Vagina (tissue), 2 donors: ENCODE data around the gene CRYAA. TPM values are rescaled to one million over a fixed set of nuclear protein-coding genes. Genes with fewer than 3 reads are reported as not detected.
A peak's percentile ranks its signal among the peaks of the same experiment; 100 is the strongest.

ENCODE experiments used
- DNase-seq, 2 donors: peaks; one replicate each; pipeline ENCODE4 v3.0.0-alpha.2; 2017; ENCODE audit errors: extremely low spot score in 2 of 2
- H3K27ac ChIP-seq: fragments of 200-600 bp; sonication (generic); one replicate; pipeline ENCODE4 v1.5.1; 2019
- H3K27me3 ChIP-seq: fragments of 200-600 bp; sonication (generic); one replicate; pipeline ENCODE4 v1.5.1; 2019
- H3K36me3 ChIP-seq, 2 donors: fragments of 200-600 bp; sonication (generic); one replicate each; pipeline ENCODE4 v1.5.1; 2017 to 2019
- H3K4me1 ChIP-seq: fragments of 200-600 bp; sonication (generic); one replicate; pipeline ENCODE4 v1.5.1; 2019
- H3K4me3 ChIP-seq, 2 donors: fragments of 200-600 bp; sonication (generic); 1 replicate in 1 of 2; 2 replicates in 1 of 2; pipeline ENCODE4 v1.5.1; 2016 to 2019
- H3K9me3 ChIP-seq: fragments of 200-600 bp; sonication (generic); one replicate; pipeline ENCODE4 v1.5.1; 2019
- POLR2A ChIP-seq, 2 donors: fragments of 450-650 bp; IDR thresholded peaks; one replicate each; pipeline ENCODE4 v1.6.1; 2017; ENCODE audit warnings: antibody characterized with exemption in 2 of 2, mild to moderate bottlenecking in 2 of 2, moderate library complexity in 2 of 2
- POLR2AphosphoS5 ChIP-seq, 2 donors: sonication (generic); formaldehyde crosslinking; IDR thresholded peaks; one replicate each; pipeline ENCODE4 v1.9.0; 2017; ENCODE audit warnings: antibody characterized with exemption in 2 of 2, mild to moderate bottlenecking in 2 of 2, low read depth in 1 of 2; ENCODE audit not compliant: insufficient read depth in 1 of 2
- intact Hi-C: fragments of 100-400 bp; cut with DNase I; formaldehyde crosslinking; loops from one replicate; pipeline ENCODE4 v1.15.1; 2023
- total RNA-seq: library from RNA; depleted of rRNA; stranded (reverse); fragments of >200 nt; gene quantifications from one replicate; pipeline ENCODE4 v1.2.3, GENCODE V29; 2016
- TF ChIP-seq, protein P1 (sequence below), 3 experiments: fragments of 450-650 bp in 2 of 3; fragments of 200-600 bp in 1 of 3; sonication (generic) in 1 of 3; IDR thresholded peaks; one replicate each; pipeline ENCODE4 v1.5.1; 2017 to 2019; ENCODE audit warnings: antibody characterized with exemption in 3 of 3, mild to moderate bottlenecking in 2 of 3, moderate library complexity in 2 of 3

Gene CRYAA
- total RNA-seq, 1 donor from 2014 or later: not detected

DNA sequence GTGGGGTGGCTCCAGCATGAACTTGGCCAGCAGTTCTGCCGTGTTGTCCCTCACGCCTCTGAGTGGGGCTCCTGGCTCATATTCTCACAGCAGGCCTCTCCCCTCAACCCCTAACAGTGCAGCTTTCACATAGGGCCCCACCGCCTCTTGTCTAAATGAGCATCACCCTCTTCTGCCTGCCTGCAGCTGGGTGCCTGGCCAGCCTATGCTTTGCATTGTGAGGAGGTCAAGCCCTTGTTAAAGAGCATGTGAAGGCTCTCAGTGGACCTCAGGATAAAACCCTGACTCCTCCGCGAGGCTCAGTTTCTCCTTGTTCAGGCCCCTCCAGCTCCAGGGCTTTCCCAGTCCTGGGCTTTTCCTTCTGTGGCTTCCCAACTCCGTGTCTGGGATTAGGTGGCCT, 34.8 kb downstream of the CRYAA start:
- peak in 1 of 2 donors; percentile 75 for DNase-seq
- H3K36me3 ChIP-seq: no peaks in the 10 kb centered on the region
- TF ChIP-seq POLR2A (IDR thresholded peaks at IDR 0.05) (no peak), POLR2AphosphoS5 (IDR thresholded peaks at IDR 0.05; ENCODE audit: insufficient read depth in 1 of 2, low read depth in 1 of 2) (no peak)
- TF ChIP-seq, protein P1, sequence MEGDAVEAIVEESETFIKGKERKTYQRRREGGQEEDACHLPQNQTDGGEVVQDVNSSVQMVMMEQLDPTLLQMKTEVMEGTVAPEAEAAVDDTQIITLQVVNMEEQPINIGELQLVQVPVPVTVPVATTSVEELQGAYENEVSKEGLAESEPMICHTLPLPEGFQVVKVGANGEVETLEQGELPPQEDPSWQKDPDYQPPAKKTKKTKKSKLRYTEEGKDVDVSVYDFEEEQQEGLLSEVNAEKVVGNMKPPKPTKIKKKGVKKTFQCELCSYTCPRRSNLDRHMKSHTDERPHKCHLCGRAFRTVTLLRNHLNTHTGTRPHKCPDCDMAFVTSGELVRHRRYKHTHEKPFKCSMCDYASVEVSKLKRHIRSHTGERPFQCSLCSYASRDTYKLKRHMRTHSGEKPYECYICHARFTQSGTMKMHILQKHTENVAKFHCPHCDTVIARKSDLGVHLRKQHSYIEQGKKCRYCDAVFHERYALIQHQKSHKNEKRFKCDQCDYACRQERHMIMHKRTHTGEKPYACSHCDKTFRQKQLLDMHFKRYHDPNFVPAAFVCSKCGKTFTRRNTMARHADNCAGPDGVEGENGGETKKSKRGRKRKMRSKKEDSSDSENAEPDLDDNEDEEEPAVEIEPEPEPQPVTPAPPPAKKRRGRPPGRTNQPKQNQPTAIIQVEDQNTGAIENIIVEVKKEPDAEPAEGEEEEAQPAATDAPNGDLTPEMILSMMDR (IDR thresholded peaks at IDR 0.05): no peak
- intact Hi-C loops: no loop called here
- no peak overlapping the region for H3K27ac ChIP-seq
- H3K4me3 ChIP-seq: no peak overlapping the region
- no peaks in the 10 kb centered on the region for H3K27me3 ChIP-seq
- peaks cover 12% of the 10 kb centered on the region for H3K9me3 ChIP-seq
- H3K4me1 ChIP-seq: no peaks in the 10 kb centered on the region

DNA sequence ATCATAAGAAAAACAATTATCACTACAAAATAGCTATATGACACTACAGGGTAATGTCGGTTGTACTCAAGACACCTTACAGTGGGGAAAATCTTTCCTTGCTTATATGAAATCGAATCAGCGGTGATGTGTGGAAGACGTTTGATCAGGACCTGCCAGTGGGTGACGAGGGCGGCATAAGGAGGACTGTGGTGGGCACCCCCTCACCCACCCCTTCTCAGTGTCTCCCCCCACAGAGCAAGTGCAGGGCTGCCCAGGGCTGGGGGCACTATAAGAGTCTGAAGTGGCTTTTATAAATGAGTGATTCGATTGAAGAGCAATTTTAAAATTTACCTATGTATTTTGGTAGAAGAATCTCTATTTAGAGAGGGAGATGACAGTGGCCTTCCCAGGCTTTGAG, 35.8 kb downstream of the CRYAA start:
- no peak overlapping the region for H3K4me3 ChIP-seq
- H3K9me3 ChIP-seq: peaks cover 12% of the 10 kb centered on the region
- H3K36me3 ChIP-seq: no peaks in the 10 kb centered on the region
- no peaks in the 10 kb centered on the region for H3K27me3 ChIP-seq
- TF ChIP-seq POLR2A (IDR thresholded peaks at IDR 0.05) (no peak), POLR2AphosphoS5 (IDR thresholded peaks at IDR 0.05; ENCODE audit: insufficient read depth in 1 of 2, low read depth in 1 of 2) (no peak)
- TF ChIP-seq, protein P1 (IDR thresholded peaks at IDR 0.05): no peak
- no peak overlapping the region for H3K27ac ChIP-seq
- peak in 1 of 2 donors; percentile 44 for DNase-seq
- H3K4me1 ChIP-seq: no peaks in the 10 kb centered on the region
- intact Hi-C loops: no loop called here

DNA sequence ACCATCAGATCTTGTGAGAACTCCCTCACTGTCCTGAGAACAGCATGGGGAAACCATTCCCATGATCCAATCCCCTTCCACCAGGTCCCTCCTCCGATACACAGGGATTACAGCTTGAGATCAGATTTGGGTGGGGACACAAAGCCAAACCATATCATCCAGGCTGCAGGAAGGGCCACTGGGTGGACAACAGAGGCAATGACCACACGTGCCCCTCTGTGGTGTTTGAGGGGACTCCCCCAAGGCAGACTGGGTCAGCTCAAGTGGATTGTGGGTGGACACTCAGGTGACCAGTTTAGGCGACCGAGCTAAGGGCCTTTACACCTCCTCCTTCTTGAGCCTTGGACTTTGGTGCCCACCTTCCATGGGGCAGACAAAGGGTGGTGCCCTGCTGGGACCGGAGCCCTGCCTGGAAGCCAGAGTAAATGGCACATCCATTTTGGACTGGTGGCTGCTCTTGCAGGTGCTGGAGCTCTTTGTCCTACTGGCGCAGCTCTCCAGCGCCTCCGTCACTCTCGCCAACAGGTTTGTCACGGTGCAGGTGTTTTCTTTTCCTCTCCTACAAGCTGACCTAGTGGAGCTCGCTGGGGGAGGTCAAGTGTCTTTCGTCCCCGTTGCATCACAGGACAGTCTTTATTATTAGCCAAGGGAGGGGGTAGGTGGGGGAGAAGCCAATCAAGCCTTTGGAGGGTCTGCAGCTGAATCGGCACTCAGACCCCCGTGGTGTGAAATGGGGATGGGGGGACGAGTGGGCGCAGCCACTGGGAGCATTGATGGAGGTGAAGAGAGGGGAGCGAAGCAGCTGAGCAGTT, 37.6 kb downstream of the CRYAA start:
- Histone ChIP-seq H3K27ac (no peak overlapping the region), H3K4me1 (peaks cover 3% of the 10 kb centered on the region), H3K36me3 (no peaks in the 10 kb centered on the region), H3K27me3 (no peaks in the 10 kb centered on the region), H3K4me3 (no peak overlapping the region), H3K9me3 (peaks cover 4% of the 10 kb centered on the region)
- intact Hi-C loops: no loop called here
- peak in 1 of 2 donors; percentile 70 for DNase-seq
- TF ChIP-seq POLR2AphosphoS5 (IDR thresholded peaks at IDR 0.05; ENCODE audit: insufficient read depth in 1 of 2, low read depth in 1 of 2) (no peak), POLR2A (IDR thresholded peaks at IDR 0.05) (no peak)
- TF ChIP-seq, protein P1 (IDR thresholded peaks at IDR 0.05): no peak

DNA sequence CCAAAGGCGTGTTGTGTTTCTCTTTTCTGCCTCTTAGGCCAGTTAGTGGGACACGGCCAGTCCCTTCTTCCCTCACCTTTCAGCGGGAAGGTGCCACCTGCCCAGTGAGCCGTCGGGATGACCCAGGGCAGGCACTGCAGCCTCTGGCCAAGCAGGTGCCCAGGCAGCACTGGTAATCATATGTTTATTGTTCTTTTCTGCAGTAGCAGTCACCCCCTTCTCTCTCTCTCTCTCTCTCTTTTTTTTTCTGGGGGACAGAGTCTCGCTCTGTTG, 38.2 kb downstream of the CRYAA start:
- no peak overlapping the region for H3K27ac ChIP-seq
- peaks cover 5% of the 10 kb centered on the region for H3K4me1 ChIP-seq
- no peaks in the 10 kb centered on the region for H3K27me3 ChIP-seq
- intact Hi-C loops: no loop called here
- no peak overlapping the region for H3K4me3 ChIP-seq
- TF ChIP-seq, protein P1 (IDR thresholded peaks at IDR 0.05): no peak
- TF ChIP-seq POLR2AphosphoS5 (IDR thresholded peaks at IDR 0.05; ENCODE audit: insufficient read depth in 1 of 2, low read depth in 1 of 2): no peak
- TF ChIP-seq POLR2A (IDR thresholded peaks at IDR 0.05): no peak
- no peak for DNase-seq
- no peaks in the 10 kb centered on the region for H3K36me3 ChIP-seq
- no peaks in the 10 kb centered on the region for H3K9me3 ChIP-seq

DNA sequence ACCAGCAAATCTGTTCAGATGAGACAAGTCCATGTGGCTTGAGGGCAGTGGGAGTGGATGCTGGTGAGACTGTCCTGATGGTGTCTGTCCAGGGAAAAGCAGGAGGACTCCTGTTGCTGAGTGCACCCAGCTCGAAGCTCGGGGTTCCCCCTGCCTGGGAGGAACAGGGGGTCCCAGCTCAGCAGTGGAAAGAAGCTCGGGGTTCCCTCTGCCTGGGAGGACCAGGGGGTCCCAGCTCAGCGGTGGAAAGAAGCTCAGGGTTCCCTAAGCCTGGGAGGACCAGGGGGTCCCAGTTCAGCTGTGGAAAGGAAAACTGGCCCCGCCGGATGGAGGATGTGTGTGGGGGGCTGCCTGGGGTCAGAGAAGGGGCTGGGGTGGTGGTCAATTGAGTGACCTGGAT, 39.1 kb downstream of the CRYAA start:
- TF ChIP-seq POLR2AphosphoS5 (IDR thresholded peaks at IDR 0.05; ENCODE audit: insufficient read depth in 1 of 2, low read depth in 1 of 2) (no peak), POLR2A (IDR thresholded peaks at IDR 0.05) (no peak)
- no peaks in the 10 kb centered on the region for H3K9me3 ChIP-seq
- H3K4me1 ChIP-seq: peaks cover 5% of the 10 kb centered on the region
- H3K27me3 ChIP-seq: no peaks in the 10 kb centered on the region
- intact Hi-C loops: no loop called here
- peak in 1 of 2 donors; percentile 71 for DNase-seq
- H3K27ac ChIP-seq: no peak overlapping the region
- H3K36me3 ChIP-seq: no peaks in the 10 kb centered on the region
- H3K4me3 ChIP-seq: no peak overlapping the region
